Measurements from ENCODE around the gene LYL1. TPM values are rescaled to one million over a fixed set of nuclear protein-coding genes. Genes with fewer than 3 reads are reported as not detected.
A peak's percentile ranks its signal among the peaks of the same experiment; 100 is the strongest.

The LYL1 gene
- total and polyA plus RNA-seq, 2 of the 13 experiments (the other 11 are each of a cell fraction or from before 2014, with no cell fraction given), result 0.75 to 0.92 TPM

DNA sequence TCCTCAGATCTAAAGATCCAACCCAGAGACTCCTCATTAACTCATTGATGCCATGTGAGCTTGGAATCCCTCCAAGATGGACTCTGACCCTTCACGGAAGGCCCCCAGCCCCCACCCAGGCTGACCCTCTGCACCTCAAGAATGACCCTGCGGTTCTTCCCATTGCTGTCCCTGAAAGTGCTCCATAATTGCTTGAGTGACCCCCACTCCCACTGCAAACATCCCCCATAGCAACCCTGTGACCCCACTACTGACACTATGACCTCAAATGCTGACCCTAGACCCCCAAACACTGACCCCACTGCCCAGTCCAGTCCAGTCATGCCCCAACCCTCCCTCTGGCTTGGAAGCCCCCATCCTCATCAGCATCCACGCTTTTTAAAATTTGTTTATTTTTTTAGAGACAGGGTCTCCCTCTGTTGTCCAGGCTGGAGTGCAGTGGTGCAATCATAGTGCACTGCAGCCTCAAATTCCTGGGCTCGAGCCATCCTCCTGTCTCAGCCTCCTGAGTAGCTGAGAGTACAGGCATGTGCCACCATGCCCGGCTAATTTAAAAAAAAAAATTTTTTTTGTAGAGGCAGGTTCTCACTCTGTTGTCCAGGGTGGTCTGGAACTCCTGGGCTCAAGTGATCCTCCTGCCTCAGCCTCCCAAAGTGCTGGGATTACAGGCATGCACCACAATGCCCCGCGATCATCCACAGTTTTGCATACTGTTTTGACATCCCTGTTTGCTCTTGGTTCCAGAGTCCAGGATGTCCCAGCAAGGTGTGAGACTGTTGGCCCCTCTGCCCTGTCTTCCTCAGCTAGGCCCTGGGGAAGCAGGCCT lies 855 bp downstream of the LYL1 start (continued):
- TF ChIP-seq ZKSCAN1 (IDR thresholded peaks at IDR 0.05; ENCODE audit: low read length) (no peak), ZNF644 (CRISPR knock-in tag; IDR thresholded peaks at IDR 0.05; ENCODE audit: low read depth) (no peak), HDAC2 (CRISPR knock-in tag; IDR thresholded peaks at IDR 0.05) (peak; percentile 22; the same call in 1 of the 2 replicates), TCF7 (IDR thresholded peaks at IDR 0.05; ENCODE audit: low read depth) (no peak), YEATS2 (CRISPR knock-in tag; IDR thresholded peaks at IDR 0.05; ENCODE audit: borderline replicate concordance) (no peak), HIVEP1 (CRISPR knock-in tag; IDR thresholded peaks at IDR 0.05) (no peak), ZBTB3 (CRISPR knock-in tag; IDR thresholded peaks at IDR 0.05; ENCODE audit: borderline replicate concordance, low read depth) (no peak), ZNF354B (CRISPR knock-in tag; IDR thresholded peaks at IDR 0.05) (no peak), RBAK (CRISPR knock-in tag; IDR thresholded peaks at IDR 0.05) (no peak), KAT7 (CRISPR knock-in tag; IDR thresholded peaks at IDR 0.05; ENCODE audit: borderline replicate concordance) (no peak), HOXA5 (CRISPR knock-in tag; IDR thresholded peaks at IDR 0.05) (no peak), IKZF1 (IDR thresholded peaks at IDR 0.05) (no peak), ZNF510 (CRISPR knock-in tag; IDR thresholded peaks at IDR 0.05; ENCODE audit: low read depth) (no peak), NR2F6 (IDR thresholded peaks at IDR 0.05) (no peak), NR2F6 (CRISPR knock-in tag; IDR thresholded peaks at IDR 0.05) (no peak), JUNB (CRISPR knock-in tag; IDR thresholded peaks at IDR 0.05; ENCODE audit: borderline replicate concordance) (no peak), GPN1 (CRISPR knock-in tag; IDR thresholded peaks at IDR 0.05; ENCODE audit: borderline replicate concordance) (no peak)
- TF ChIP-seq, protein P1, sequence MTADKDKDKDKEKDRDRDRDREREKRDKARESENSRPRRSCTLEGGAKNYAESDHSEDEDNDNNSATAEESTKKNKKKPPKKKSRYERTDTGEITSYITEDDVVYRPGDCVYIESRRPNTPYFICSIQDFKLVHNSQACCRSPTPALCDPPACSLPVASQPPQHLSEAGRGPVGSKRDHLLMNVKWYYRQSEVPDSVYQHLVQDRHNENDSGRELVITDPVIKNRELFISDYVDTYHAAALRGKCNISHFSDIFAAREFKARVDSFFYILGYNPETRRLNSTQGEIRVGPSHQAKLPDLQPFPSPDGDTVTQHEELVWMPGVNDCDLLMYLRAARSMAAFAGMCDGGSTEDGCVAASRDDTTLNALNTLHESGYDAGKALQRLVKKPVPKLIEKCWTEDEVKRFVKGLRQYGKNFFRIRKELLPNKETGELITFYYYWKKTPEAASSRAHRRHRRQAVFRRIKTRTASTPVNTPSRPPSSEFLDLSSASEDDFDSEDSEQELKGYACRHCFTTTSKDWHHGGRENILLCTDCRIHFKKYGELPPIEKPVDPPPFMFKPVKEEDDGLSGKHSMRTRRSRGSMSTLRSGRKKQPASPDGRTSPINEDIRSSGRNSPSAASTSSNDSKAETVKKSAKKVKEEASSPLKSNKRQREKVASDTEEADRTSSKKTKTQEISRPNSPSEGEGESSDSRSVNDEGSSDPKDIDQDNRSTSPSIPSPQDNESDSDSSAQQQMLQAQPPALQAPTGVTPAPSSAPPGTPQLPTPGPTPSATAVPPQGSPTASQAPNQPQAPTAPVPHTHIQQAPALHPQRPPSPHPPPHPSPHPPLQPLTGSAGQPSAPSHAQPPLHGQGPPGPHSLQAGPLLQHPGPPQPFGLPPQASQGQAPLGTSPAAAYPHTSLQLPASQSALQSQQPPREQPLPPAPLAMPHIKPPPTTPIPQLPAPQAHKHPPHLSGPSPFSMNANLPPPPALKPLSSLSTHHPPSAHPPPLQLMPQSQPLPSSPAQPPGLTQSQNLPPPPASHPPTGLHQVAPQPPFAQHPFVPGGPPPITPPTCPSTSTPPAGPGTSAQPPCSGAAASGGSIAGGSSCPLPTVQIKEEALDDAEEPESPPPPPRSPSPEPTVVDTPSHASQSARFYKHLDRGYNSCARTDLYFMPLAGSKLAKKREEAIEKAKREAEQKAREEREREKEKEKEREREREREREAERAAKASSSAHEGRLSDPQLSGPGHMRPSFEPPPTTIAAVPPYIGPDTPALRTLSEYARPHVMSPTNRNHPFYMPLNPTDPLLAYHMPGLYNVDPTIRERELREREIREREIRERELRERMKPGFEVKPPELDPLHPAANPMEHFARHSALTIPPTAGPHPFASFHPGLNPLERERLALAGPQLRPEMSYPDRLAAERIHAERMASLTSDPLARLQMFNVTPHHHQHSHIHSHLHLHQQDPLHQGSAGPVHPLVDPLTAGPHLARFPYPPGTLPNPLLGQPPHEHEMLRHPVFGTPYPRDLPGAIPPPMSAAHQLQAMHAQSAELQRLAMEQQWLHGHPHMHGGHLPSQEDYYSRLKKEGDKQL (CRISPR knock-in tag; IDR thresholded peaks at IDR 0.05; ENCODE audit: low read depth), result no peak
- TF ChIP-seq, protein P2, sequence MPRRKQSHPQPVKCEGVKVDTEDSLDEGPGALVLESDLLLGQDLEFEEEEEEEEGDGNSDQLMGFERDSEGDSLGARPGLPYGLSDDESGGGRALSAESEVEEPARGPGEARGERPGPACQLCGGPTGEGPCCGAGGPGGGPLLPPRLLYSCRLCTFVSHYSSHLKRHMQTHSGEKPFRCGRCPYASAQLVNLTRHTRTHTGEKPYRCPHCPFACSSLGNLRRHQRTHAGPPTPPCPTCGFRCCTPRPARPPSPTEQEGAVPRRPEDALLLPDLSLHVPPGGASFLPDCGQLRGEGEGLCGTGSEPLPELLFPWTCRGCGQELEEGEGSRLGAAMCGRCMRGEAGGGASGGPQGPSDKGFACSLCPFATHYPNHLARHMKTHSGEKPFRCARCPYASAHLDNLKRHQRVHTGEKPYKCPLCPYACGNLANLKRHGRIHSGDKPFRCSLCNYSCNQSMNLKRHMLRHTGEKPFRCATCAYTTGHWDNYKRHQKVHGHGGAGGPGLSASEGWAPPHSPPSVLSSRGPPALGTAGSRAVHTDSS (CRISPR knock-in tag; conservative IDR thresholded peaks at IDR 0.05), result no peak
- TF ChIP-seq, protein P3, sequence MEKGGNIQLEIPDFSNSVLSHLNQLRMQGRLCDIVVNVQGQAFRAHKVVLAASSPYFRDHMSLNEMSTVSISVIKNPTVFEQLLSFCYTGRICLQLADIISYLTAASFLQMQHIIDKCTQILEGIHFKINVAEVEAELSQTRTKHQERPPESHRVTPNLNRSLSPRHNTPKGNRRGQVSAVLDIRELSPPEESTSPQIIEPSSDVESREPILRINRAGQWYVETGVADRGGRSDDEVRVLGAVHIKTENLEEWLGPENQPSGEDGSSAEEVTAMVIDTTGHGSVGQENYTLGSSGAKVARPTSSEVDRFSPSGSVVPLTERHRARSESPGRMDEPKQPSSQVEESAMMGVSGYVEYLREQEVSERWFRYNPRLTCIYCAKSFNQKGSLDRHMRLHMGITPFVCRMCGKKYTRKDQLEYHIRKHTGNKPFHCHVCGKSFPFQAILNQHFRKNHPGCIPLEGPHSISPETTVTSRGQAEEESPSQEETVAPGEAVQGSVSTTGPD (CRISPR knock-in tag; IDR thresholded peaks at IDR 0.05), result no peak
- TF ChIP-seq, protein P4, sequence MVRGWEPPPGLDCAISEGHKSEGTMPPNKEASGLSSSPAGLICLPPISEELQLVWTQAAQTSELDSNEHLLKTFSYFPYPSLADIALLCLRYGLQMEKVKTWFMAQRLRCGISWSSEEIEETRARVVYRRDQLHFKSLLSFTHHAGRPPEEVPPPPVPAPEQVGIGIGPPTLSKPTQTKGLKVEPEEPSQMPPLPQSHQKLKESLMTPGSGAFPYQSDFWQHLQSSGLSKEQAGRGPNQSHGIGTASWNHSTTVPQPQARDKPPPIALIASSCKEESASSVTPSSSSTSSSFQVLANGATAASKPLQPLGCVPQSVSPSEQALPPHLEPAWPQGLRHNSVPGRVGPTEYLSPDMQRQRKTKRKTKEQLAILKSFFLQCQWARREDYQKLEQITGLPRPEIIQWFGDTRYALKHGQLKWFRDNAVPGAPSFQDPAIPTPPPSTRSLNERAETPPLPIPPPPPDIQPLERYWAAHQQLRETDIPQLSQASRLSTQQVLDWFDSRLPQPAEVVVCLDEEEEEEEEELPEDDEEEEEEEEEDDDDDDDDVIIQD (CRISPR knock-in tag; IDR thresholded peaks at IDR 0.05; ENCODE audit: low read depth), result no peak
